Ishikawa (cell line): ENCODE data around the gene ST8SIA2.

Experiments
- EP300 ChIP-seq: IDR thresholded peaks from 2 replicates; pipeline ENCODE4 v1.6.1; 2012; ENCODE audit warnings: borderline replicate concordance
- RAD21 ChIP-seq: IDR thresholded peaks from 2 replicates; pipeline ENCODE4 v1.6.1; 2012; ENCODE audit warnings: low read depth
- TAF1 ChIP-seq: IDR thresholded peaks from 2 replicates; pipeline ENCODE4 v1.6.1; 2012; ENCODE audit warnings: low read depth, mild to moderate bottlenecking
- TCF12 ChIP-seq: IDR thresholded peaks from 2 replicates; pipeline ENCODE4 v1.6.1; 2012; ENCODE audit warnings: low read depth

DNA sequence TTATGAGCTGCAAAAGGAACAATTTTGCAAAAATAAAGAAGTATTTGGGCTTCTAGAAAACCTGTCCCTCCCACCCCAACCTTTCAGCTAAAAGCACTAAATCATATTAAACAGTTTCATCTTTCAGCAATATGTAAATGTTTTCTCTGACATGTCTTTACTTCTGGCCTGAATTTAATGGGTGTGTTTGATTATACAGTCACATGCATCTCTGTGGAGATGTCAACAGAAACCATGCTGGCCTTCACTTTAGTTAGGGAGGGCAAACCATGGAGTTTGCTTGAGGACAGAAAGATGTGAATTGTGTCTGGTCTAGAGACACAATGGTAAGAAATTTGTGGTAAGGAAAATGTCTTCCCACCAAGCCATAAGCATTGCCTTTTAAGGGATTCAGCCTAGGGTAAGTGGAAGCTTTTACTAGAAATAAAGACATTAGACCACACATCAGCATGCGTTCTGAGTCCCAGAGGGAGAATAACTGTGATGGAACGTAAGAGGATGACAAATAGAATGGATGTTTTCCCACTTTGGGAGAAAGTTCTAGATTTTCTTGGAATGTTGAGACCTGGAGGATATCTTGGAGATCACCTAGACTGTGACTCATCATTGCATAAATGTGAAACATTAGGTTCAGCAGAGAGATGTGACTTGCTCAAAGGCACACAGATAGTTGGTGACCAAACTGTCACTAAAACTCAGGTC, 68.9 kb downstream of the ST8SIA2 start:
- TF ChIP-seq TCF12 (no peak), RAD21 (no peak), EP300 (no peak), TAF1 (no peak)
